ENCODE data around the gene KIF26B.
"Not testable (repeated sequence)": the region's sequence is repeated elsewhere in the genome, so short reads cannot be mapped to it uniquely, and the experiment has no call there.

KIF26B gene

DNA sequence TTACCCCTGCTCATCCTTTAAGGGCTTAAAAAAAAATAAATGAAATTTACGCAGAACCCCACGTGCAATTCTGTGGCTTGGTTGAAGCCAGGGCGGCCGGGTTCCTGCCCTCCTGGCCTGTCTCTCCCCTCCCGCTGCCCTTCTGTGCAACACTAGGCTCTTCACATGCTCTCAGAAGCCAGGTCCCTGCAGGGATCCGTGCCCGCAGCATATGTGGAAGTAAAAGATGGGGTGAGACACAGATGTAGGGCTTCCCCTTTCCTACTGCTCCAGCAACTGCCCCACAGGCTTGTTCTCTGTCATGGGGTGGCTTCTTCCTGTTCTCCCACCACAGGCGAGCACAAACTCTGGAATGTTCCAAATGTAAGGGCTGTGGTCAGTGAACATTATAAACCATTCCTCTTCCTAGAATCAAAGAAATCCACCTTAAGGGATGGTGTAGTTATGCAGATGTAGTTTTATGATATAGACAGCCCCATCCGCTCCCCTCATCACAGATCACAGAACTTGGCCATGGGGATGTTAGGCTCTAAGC is 535.4 kb downstream of the KIF26B start:
- DNase-seq, result no peak

DNA sequence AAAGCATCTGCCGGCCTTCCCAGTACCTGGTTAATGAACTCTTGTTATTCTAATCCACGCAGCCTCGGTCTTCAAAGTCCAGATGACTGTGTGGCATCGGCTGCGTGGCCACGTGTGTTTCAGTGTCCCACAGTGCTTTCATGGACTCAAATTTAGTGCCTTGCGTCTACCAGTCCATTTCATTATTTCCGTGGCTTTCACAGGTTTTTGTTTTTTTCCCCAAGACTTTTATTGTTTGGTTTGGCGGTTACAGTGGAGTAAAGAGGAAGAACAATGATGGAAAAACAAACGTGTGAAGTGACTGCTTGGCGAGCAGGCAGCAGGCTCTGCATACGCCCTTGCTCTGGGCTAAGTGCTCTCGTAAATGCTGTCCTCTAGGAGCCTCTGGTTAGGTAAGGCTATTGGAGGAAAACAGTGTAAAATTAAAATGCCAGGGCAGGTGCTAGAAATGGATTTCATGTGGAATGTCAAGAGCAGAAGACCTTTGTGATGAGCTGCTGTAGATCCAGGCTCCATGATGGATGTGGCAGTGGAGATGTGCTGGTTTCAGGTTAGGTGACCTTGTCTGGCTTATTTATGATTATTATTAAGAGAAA is 536.3 kb downstream of the KIF26B start:
- no peak for DNase-seq

GRCh38 chr1:245691897-245692296 is 537.1 kb downstream of the KIF26B start:
- no peak for DNase-seq

DNA sequence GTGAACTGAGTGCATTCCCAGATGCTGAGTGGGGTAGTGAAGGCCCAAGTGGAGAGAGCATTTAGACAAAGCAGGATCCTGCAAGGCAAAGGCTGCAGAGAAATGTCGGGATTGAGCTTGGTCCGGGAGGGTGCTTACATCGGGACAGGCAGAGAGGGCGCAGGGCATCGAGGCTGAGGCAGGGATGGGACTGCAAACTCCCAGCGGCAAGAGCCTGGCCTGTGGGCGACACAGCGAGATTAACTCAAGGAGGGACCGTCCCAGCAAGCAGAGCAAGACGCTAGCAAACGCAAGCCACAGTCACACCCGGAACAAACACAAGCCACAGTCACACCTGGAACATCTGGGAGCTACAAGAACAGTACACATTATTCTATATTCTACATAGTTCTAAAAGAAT is 537.5 kb downstream of the KIF26B start:
- no peak for DNase-seq

DNA sequence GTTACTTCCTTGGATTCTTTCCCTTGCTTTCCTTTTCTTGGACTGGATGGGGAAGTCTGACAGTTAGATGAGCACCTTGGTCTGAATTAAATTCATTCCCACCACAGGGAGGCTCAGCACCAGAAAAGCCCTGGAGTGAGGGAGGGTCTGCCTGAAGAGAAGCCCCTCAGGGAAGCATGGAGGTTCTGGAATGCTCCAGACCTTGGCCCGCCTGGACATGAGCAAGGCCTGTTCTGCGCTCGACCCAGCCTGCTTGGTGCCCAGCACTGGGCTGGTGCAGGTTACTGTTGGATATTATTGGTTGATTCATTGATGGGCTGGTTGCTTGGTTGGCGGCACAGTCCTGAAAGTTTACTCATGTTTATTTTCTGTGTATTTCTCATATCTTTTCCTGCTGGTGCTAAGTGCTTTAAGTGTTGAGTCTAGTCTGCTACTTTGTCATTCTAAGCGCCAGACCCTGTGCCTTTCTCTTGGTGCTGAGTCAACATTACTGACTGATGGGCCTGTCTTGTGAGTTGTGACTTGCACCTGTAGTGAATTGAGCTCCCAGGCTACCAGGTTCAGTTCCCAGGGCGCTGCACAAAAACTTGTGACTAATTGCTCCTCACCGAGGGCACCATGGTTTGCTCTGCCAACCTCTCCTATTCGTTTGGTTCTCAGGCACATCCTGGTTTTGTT is 538.5 kb downstream of the KIF26B start:
- DNase-seq, result no peak

- DNase-seq, result no peak
Measured at GRCh38 chr1:245693941-245694752, 539.4 kb downstream of the KIF26B start.

- DNase-seq, result no peak
Measured at GRCh38 chr1:245694753-245695195, 540.0 kb downstream of the KIF26B start.

GRCh38 chr1:245695211-245695610 is 540.4 kb downstream of the KIF26B start:
- DNase-seq, result no peak

- DNase-seq, result not testable (repeated sequence)
Measured at GRCh38 chr1:245695701-245696100, 540.9 kb downstream of the KIF26B start.

GRCh38 chr1:245698116-245698515 is 543.3 kb downstream of the KIF26B start:
- no peak for DNase-seq

DNA sequence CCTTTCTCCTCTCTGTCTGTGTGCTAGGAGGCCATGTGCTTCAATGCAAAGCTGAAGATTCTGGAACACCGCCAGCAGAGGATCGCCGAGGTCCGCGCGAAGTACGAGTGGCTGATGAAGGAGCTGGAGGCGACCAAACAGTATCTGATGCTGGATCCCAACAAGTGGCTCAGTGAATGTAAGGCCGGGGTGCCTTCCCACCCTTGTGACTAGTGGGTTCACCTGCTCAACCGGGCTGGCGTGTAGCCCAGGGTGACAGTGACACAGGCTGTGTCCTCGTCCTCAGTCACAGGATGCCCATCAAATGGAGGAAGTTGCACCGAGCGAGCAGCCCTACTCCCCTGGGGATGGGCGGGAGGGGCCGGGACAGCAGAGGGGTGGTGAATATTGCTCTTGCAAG is 544.1 kb downstream of the KIF26B start:
- no peak for DNase-seq

DNA sequence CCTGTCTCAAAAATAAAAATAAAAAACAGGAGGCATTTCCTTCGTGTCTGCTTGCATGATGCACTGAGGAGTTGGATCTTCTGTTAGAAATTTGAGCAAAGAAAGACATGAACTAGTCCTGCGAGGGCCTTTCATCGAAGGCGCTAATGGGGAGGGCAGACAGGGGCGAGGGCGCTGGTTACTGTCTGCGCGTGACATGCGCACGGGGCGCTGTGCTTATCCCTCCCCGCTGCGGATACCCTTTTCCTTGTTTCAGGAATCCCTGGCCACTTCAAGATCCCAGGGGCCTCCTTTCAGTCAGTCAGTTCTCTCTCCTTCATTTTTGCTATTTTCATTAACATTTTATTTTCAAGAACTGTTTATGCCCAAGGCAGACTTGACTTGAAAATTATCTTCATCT is 545.8 kb downstream of the KIF26B start:
- DNase-seq, result no peak

DNA sequence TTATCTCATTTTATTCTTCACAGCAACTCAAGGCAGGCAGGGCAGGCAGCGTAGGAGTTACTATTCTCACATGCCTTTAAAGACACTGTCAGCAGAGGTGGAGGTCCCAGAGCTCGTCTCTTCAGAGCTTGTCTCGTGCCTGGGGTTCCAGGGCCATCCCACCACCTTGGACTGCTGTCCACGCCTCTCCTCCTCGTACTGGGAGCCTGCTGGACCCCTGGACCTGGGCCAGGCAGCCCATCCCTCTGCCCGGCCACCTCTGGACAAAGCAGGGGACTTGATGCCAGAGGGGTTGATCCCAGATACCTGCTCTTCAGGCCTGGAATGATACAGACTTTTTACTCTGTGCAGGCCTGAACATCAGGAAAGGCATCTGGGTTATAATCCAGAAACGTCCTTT is 546.8 kb downstream of the KIF26B start:
- no peak for DNase-seq

GRCh38 chr1:245702346-245702745 is 547.6 kb downstream of the KIF26B start:
- no peak for DNase-seq

DNA sequence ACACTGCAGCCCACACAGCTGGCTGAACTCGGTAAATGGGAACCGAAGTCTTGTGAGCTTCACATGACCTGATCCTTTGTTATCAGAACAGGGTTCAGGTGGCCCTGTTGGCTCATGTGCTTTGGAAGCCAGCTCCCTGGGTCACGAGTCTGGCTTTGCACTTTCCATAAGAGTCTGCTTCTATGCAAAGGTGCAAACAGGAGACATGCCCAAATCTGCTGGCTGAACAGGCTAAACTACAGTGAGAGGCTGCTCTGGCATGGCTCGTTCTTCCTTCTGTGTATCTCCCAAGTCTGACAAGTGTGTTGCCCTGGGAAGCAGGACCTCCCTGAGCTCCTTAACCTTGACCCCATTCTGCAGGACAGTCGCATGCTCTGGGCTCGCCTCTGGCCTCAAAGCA is 549.6 kb downstream of the KIF26B start:
- no peak for DNase-seq

GRCh38 chr1:245704765-245705164 is 550.0 kb downstream of the KIF26B start:
- DNase-seq, result no peak

GRCh38 chr1:245707941-245708340 is 553.2 kb downstream of the KIF26B start:
- no peak for DNase-seq

DNA sequence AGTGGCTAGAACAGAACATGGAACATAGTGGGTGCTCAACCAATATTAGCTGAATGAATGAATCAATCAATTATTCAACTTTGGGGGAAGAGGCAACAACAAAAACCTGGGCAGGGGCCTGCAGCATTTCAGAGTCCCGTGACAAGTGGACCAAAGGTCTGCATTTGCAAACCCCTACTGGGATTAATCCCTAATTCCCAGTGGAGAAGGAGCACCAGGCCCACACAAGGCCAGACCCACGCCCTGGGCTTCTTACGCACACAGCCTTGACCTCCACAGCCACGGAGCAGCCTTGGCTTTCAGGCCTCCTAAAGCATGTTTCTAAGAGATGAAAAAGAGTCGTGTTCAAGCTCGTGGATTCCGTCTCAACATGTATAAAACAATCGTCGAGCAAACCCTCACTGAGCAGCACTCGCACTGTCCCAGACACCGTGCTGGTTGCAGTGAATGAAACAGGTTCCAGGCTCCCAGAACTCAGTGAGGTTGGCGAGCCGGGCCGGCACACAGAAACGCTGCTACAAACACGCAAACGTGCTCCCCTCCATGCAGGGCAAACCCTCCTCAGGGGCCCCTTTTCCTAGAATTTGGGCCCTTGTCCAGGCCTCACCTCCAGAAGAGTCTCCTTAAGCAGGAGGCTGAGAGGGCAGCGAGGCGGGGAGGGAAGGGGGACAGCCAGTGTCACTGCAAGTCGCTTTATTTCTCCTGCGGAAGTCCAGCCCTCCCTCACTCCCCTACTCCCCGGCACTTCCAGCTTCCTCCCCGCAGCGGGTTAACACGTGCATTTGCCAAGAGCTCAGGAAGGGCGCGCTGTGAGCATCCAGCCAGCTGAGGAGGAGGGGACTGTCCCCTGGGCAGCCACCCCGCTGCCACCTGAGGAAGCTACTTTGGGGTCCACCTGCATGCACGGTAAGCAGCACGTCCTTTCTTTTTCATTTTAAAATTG is 556.4 kb downstream of the KIF26B start:
- no peak for DNase-seq

DNA sequence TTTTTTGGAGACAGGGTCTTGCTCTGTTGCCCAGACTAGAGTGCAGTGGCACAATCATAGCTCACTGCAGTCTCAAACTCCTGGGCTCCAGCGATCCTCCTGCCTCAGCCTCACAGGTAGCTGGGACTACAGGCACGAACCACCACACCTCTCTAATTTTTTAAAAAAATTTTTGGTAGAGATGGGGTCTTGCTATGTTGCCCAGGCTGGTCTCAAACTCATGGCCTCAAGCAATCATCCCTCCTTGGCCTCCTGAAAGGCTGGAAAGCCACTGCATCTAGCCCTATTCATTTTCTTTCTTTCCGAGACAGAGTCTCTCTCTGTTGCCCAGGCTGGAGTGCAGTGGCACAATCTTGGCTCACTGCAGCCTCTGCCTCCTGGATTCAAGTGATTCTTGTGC is 559.2 kb downstream of the KIF26B start:
- DNase-seq, result not testable (repeated sequence)

- DNase-seq, result no peak
Measured at GRCh38 chr1:245715291-245715701, 560.5 kb downstream of the KIF26B start.

DNA sequence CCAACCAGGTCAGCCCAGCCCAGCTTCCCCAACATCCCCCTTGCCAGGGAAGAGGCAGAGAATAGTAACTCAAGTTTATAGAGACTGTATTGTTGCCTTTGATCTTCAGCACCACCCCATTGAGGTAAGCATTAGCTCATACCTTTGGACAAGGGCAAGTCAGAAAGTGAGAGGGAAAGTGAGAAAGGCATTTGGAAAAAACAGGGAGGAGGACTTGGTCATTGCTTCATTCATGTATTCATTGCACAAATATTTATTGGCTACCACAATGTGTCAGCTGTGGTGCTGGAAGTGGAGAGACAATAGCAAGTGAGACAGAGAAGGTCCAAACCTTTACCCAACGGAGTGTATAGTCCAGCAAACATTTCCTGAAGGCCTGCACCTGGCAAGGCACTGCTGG is 561.2 kb downstream of the KIF26B start:
- no peak for DNase-seq

- DNase-seq, result no peak
Measured at GRCh38 chr1:245716561-245716960, 561.8 kb downstream of the KIF26B start.

DNA sequence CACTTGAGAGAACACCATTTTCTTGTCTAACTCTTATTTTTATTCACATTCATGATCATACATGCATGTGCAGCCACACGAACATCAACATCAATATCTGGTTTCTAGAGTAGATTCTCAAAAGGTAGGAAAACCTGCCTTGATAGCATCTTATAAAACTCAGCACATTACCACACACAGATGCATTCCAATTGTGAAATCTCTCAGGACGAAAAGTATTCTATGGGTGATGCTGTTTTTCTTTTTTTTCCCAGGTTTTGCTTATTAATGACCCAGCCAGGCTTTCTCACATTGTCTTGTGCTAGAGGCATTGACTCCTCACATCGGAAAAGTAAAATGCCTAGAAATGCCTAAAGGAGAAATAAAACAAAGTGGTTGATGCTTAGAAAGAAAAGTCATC is 562.8 kb downstream of the KIF26B start:
- no peak for DNase-seq
